SH-SY5Y (cell line): Measurements from ENCODE around the gene AKR1C1.

Experiments used
- GATA2 ChIP-seq: IDR thresholded peaks from 2 replicates; pipeline ENCODE4 v1.6.1; 2011; ENCODE audit warnings: mild to moderate bottlenecking, low read depth, low read length
- GATA3 ChIP-seq: IDR thresholded peaks from 2 replicates; pipeline ENCODE4 v1.6.1; 2011; ENCODE audit warnings: low read depth, mild to moderate bottlenecking, low read length, moderate library complexity

DNA sequence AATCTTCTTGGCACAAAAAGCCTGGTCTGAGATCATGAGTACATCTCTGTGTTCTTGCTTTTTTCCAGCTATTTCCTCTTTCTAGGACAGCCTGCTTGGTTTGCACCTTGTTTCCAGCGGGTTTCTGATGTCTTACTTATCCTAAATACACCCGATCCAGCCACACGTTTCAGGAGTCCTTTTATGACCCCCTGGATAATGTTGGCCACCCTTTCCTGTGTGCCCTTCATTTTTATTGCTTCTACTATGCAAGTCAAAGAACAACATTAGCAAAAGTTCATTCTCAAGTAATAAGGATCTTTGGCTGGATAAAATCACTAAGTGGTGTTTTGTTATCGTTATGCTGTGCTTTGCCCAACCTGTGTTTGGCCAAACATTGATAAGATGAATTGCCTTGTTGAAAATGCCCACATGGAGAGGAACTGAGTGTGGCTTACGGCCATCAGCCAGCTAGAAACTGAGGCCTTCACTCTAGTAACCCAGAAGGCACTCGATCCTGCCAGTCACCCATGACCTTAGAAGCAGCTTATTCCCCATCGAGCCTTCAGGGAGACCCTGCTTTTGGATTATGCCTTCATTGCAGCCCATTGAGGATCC, 28.7 kb upstream of the AKR1C1 start:
- no peak for TF ChIP-seq GATA3
- no peak for TF ChIP-seq GATA2
